Liver (tissue), 9 donors: Measurements from ENCODE around the gene CELA1. TPM values are rescaled to one million over a fixed set of nuclear protein-coding genes. Genes with fewer than 3 reads are reported as not detected.

Experiments
- DNase-seq: peaks from one replicate; pipeline ENCODE4 v3.0.0-alpha.2; 2017; ENCODE audit warnings: low spot score
- H3K27ac ChIP-seq, 2 donors: one replicate each; pipeline ENCODE4 v1.7.0; 2013; ENCODE audit warnings: inconsistent platforms in 2 of 2, low read length in 2 of 2, control low read depth in 1 of 2, low read depth in 1 of 2, mild to moderate bottlenecking in 1 of 2
- H3K27me3 ChIP-seq, 4 donors: one replicate each; pipeline versions ENCODE4 v1.6.1 to v1.7.0; 2013; ENCODE audit warnings: low read length in 3 of 4, inconsistent platforms in 1 of 4, mild to moderate bottlenecking in 1 of 4, moderate library complexity in 1 of 4; ENCODE audit not compliant: control insufficient read depth in 4 of 4, insufficient read depth in 4 of 4
- H3K36me3 ChIP-seq, 4 donors: one replicate each; pipeline versions ENCODE4 v1.6.1 to v1.7.0; 2013; ENCODE audit warnings: low read length in 3 of 4, mild to moderate bottlenecking in 3 of 4, low read depth in 1 of 4, moderate library complexity in 1 of 4; ENCODE audit not compliant: control insufficient read depth in 4 of 4, insufficient read depth in 3 of 4
- H3K4me1 ChIP-seq, 4 donors: one replicate each; pipeline versions ENCODE4 v1.6.1 to v1.7.0; 2013; ENCODE audit warnings: low read length in 3 of 4, mild to moderate bottlenecking in 3 of 4, moderate library complexity in 1 of 4; ENCODE audit not compliant: control insufficient read depth in 4 of 4, insufficient read depth in 4 of 4
- H3K4me3 ChIP-seq, 3 donors: one replicate each; pipeline versions ENCODE4 v1.6.1 to v1.7.0; 2013; ENCODE audit warnings: low read length in 3 of 3, control low read depth in 1 of 3, low read depth in 1 of 3, mild to moderate bottlenecking in 1 of 3
- H3K9ac ChIP-seq, 2 donors: one replicate each; pipeline ENCODE4 v1.7.0; 2013; ENCODE audit warnings: low read length in 2 of 2, mild to moderate bottlenecking in 2 of 2, moderate library complexity in 2 of 2, control low read depth in 1 of 2, low read depth in 1 of 2
- H3K9me3 ChIP-seq, 4 donors: one replicate each; pipeline versions ENCODE4 v1.6.1 to v1.7.0; 2013; ENCODE audit warnings: low read length in 3 of 4; ENCODE audit not compliant: control insufficient read depth in 4 of 4
- EGR1 ChIP-seq, 2 donors: IDR thresholded peaks; 2 replicates each; pipeline ENCODE4 v1.6.1; 2016 to 2018; ENCODE audit warnings: antibody characterized with exemption in 2 of 2, low read depth in 2 of 2
- FOXA1 ChIP-seq: IDR thresholded peaks from 2 replicates; pipeline ENCODE4 v1.6.1; 2016; ENCODE audit warnings: antibody characterized with exemption
- FOXA2 ChIP-seq: IDR thresholded peaks from 2 replicates; pipeline ENCODE4 v1.6.1; 2016; ENCODE audit warnings: antibody characterized with exemption
- GABPA ChIP-seq, 2 donors: IDR thresholded peaks in 1 of 2; conservative IDR thresholded peaks in 1 of 2; 2 replicates each; pipeline ENCODE4 v1.6.1; 2016; ENCODE audit warnings: antibody characterized with exemption in 2 of 2, mild to moderate bottlenecking in 1 of 2, moderate library complexity in 1 of 2
- HNF4G ChIP-seq: IDR thresholded peaks from 2 replicates; pipeline ENCODE4 v1.6.1; 2016; ENCODE audit warnings: antibody characterized with exemption
- JUND ChIP-seq, 2 donors: IDR thresholded peaks; 2 replicates each; pipeline ENCODE4 v1.6.1; 2016; ENCODE audit warnings: antibody characterized with exemption in 2 of 2
- NR2F2 ChIP-seq: IDR thresholded peaks from 2 replicates; pipeline ENCODE4 v1.6.1; 2016; ENCODE audit warnings: antibody characterized with exemption
- RAD21 ChIP-seq, 2 donors: IDR thresholded peaks; 2 replicates each; pipeline ENCODE4 v1.6.1; 2016; ENCODE audit warnings: antibody characterized with exemption in 2 of 2, mild to moderate bottlenecking in 2 of 2
- RXRA ChIP-seq, 2 donors: IDR thresholded peaks; 2 replicates each; pipeline ENCODE4 v1.6.1; 2017 to 2018; ENCODE audit warnings: antibody characterized with exemption in 2 of 2, mild to moderate bottlenecking in 1 of 2
- TAF1 ChIP-seq: conservative IDR thresholded peaks from 2 replicates; pipeline ENCODE4 v1.6.1; 2016; ENCODE audit warnings: antibody characterized with exemption, mild to moderate bottlenecking
- YY1 ChIP-seq: IDR thresholded peaks from 2 replicates; pipeline ENCODE4 v1.6.1; 2016; ENCODE audit warnings: antibody characterized with exemption, mild to moderate bottlenecking
- WGBS: extraction: QIAGEN DNeasy Blood & Tissue Kit; methylation state at CpG from one replicate; pipeline ENCODE4 v1.1.7; 2013; 5-methylcytosine and 5-hydroxymethylcytosine counted together
- polyA plus RNA-seq, 2 donors: library from polyadenylated mRNA; stranded (reverse) in 1 of 2; unstranded in 1 of 2; fragments of 200-250 nt in 1 of 2; fragments of >200 nt in 1 of 2; fragmentation: Nextera tagmentation in 1 of 2; extraction: Ambion mirVana in 1 of 2; gene quantifications; one replicate each; pipeline versions ENCODE4 v1.2.1 to v1.2.3, GENCODE V29; 2013 to 2015
- total RNA-seq, 2 donors: library from RNA; depleted of rRNA; stranded (reverse); fragments of >200 nt; gene quantifications; one replicate each; pipeline ENCODE4 v1.2.3, GENCODE V29; 2014
- TF ChIP-seq, protein P1 (sequence below): IDR thresholded peaks from 2 replicates; pipeline ENCODE4 v1.6.1; 2016; ENCODE audit warnings: antibody characterized with exemption
- TF ChIP-seq, protein P2 (sequence below): IDR thresholded peaks from 2 replicates; pipeline ENCODE4 v1.6.1; 2016; ENCODE audit warnings: antibody characterized with exemption
- TF ChIP-seq, protein P3 (sequence below): fragments of 150-350 bp; IDR thresholded peaks from 2 replicates; pipeline ENCODE4 v1.5.1; 2017; ENCODE audit warnings: improper control_type of control experiment, low read depth, low read length; ENCODE audit not compliant: missing input control
- TF ChIP-seq, protein P4 (sequence below): IDR thresholded peaks from 2 replicates; pipeline ENCODE4 v1.6.1; 2016; ENCODE audit warnings: antibody characterized with exemption, mild to moderate bottlenecking
- donor health status: healthy.
- donor health status: healthy.
- donor health status: healthy.
- donor health status: healthy.
- donor health status: healthy.

CELA1 gene
- total and polyA plus RNA-seq, 4 donors: not detected

DNA sequence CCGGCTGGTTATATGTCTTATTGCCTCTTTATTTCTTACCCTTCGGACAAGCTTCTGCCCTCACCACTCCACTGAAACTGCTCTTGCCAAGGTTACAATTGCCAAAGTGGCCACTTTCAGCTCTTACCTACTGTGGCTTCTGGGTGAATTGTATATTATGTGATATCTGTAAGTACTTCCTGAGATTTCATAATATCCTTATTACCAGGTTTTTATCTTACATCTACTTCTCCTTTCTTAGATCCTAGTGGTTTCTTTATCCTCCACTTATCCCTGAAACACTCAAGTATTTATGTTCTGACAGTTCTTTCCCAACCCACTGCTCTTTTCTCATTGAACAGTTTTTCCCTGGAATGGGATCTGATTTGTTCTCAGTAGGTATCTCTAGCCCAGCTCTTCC, 10.5 kb downstream of the CELA1 start:
- Histone ChIP-seq H3K4me3 (no peak overlapping the region), H3K27ac (no peak overlapping the region), H3K4me1 (peaks cover 0 to under 1% (median 0%) of the 10 kb centered on the region in 4 donors), H3K9me3 (no peaks in the 10 kb centered on the region), H3K9ac (no peak overlapping the region), H3K27me3 (no peaks in the 10 kb centered on the region), H3K36me3 (no peaks in the 10 kb centered on the region)
- 91% methylated on average over 2 of the region's 2 CpGs for WGBS
- TF ChIP-seq RAD21 (IDR thresholded peaks at IDR 0.05) (no peak), HNF4G (no peak), JUND (IDR thresholded peaks at IDR 0.05) (no peak), FOXA2 (no peak), EGR1 (IDR thresholded peaks at IDR 0.05; ENCODE audit: low read depth in 2 of 2) (no peak), TAF1 (no peak), YY1 (no peak), FOXA1 (no peak)
- TF ChIP-seq, protein P1, sequence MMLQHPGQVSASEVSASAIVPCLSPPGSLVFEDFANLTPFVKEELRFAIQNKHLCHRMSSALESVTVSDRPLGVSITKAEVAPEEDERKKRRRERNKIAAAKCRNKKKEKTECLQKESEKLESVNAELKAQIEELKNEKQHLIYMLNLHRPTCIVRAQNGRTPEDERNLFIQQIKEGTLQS: no peak
- TF ChIP-seq, protein P2, sequence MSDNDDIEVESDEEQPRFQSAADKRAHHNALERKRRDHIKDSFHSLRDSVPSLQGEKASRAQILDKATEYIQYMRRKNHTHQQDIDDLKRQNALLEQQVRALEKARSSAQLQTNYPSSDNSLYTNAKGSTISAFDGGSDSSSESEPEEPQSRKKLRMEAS: no peak
- no peak for DNase-seq

DNA sequence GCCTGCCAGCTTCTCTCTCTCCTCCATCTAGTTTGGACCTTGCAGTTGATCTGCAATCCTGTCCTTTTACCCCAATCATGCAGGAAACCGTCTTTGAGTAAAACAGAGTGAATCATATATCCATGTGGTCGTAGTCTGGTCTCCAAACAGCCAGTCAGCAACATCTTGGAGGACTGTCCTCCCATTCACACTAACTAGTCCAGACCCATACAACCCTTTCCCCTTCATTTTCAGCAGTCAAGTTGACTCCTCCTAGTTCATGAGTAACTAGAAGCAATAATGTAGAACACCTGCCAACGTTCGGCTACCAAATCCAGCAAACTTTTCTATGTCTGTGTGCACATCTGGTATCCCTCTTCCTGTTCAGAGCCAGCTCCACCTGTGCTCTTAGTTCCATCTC, 11.7 kb downstream of the CELA1 start:
- DNase-seq: no peak
- Histone ChIP-seq H3K4me1 (no peaks in the 10 kb centered on the region), H3K9me3 (no peaks in the 10 kb centered on the region), H3K9ac (no peak overlapping the region), H3K27me3 (no peaks in the 10 kb centered on the region), H3K4me3 (no peak overlapping the region), H3K27ac (no peak overlapping the region), H3K36me3 (no peaks in the 10 kb centered on the region)
- WGBS: 74% methylated on average over 4 of the region's 4 CpGs
- TF ChIP-seq NR2F2 (no peak), TAF1 (no peak), FOXA1 (no peak), YY1 (no peak), EGR1 (IDR thresholded peaks at IDR 0.05; ENCODE audit: low read depth in 2 of 2) (no peak), RXRA (IDR thresholded peaks at IDR 0.05) (no peak), JUND (IDR thresholded peaks at IDR 0.05) (no peak), GABPA (IDR thresholded peaks at IDR 0.05 in 1 of 2, conservative IDR thresholded peaks at IDR 0.05 in 1 of 2) (no peak), HNF4G (no peak), FOXA2 (no peak)
- TF ChIP-seq, protein P2: no peak
- TF ChIP-seq, protein P3, sequence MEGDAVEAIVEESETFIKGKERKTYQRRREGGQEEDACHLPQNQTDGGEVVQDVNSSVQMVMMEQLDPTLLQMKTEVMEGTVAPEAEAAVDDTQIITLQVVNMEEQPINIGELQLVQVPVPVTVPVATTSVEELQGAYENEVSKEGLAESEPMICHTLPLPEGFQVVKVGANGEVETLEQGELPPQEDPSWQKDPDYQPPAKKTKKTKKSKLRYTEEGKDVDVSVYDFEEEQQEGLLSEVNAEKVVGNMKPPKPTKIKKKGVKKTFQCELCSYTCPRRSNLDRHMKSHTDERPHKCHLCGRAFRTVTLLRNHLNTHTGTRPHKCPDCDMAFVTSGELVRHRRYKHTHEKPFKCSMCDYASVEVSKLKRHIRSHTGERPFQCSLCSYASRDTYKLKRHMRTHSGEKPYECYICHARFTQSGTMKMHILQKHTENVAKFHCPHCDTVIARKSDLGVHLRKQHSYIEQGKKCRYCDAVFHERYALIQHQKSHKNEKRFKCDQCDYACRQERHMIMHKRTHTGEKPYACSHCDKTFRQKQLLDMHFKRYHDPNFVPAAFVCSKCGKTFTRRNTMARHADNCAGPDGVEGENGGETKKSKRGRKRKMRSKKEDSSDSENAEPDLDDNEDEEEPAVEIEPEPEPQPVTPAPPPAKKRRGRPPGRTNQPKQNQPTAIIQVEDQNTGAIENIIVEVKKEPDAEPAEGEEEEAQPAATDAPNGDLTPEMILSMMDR: no peak
- TF ChIP-seq, protein P4, sequence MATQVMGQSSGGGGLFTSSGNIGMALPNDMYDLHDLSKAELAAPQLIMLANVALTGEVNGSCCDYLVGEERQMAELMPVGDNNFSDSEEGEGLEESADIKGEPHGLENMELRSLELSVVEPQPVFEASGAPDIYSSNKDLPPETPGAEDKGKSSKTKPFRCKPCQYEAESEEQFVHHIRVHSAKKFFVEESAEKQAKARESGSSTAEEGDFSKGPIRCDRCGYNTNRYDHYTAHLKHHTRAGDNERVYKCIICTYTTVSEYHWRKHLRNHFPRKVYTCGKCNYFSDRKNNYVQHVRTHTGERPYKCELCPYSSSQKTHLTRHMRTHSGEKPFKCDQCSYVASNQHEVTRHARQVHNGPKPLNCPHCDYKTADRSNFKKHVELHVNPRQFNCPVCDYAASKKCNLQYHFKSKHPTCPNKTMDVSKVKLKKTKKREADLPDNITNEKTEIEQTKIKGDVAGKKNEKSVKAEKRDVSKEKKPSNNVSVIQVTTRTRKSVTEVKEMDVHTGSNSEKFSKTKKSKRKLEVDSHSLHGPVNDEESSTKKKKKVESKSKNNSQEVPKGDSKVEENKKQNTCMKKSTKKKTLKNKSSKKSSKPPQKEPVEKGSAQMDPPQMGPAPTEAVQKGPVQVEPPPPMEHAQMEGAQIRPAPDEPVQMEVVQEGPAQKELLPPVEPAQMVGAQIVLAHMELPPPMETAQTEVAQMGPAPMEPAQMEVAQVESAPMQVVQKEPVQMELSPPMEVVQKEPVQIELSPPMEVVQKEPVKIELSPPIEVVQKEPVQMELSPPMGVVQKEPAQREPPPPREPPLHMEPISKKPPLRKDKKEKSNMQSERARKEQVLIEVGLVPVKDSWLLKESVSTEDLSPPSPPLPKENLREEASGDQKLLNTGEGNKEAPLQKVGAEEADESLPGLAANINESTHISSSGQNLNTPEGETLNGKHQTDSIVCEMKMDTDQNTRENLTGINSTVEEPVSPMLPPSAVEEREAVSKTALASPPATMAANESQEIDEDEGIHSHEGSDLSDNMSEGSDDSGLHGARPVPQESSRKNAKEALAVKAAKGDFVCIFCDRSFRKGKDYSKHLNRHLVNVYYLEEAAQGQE: no peak
- TF ChIP-seq, protein P1: no peak
